ENCODE data around the gene RNF4.
"Not testable (repeated sequence)": the region's sequence is repeated elsewhere in the genome, so short reads cannot be mapped to it uniquely, and the experiment has no call there.

The RNF4 gene

DNA sequence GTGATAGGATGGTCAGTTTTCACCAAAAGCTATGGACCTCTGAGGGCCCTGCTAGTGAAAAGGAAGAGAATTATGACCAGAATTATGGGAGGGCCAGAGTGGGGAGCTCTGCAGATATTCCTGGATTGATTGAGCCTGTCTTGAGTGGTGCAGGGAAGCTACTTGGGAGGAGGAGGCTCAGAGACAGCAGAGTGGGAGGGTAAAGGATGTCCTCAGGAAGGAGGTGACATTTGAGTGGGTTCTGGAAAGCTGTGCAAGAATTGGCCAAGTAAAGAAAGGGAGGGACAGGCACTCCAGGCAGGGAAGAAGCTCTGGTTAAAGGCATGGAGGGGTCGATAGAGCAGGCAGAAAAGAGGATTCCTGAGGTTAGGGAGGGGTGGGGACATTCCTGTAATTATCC lies 24.1 kb downstream of the RNF4 start:
- DNase-seq = no peak

GRCh38 chr4:2494992-2495391 lies 26.1 kb downstream of the RNF4 start:
- no peak for DNase-seq

GRCh38 chr4:2497324-2497723 lies 28.4 kb downstream of the RNF4 start:
- DNase-seq = no peak

GRCh38 chr4:2497931-2498330 lies 29.0 kb downstream of the RNF4 start:
- DNase-seq = no peak

GRCh38 chr4:2500547-2500946 lies 31.6 kb downstream of the RNF4 start:
- no peak for DNase-seq

DNA sequence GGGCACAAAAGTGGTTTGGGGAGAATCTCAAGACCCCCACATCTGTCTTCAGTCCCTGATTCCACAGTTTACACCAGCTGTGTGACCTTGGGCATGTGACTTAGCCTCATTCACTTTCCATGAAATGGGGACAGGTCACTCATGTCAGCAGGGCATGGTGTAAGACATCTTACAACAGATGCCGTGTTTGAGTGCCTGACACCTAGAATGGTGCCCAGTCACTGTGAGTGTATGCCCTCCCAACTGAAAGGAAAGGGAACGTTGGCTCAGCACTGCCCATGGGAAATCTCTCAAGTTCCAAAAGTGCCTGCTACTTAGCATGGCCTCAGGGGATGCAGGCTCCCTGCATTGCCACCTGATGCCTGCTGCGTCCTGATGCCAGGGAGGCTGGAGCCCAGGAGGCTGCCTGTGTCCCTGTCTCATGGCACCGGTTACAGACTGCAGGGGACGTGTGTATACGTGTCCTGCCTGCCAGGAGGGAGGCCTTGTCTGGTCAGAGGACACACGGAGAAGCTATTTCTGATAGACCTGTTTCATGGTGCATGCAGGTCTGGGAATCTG lies 32.2 kb downstream of the RNF4 start:
- no peak for DNase-seq

DNA sequence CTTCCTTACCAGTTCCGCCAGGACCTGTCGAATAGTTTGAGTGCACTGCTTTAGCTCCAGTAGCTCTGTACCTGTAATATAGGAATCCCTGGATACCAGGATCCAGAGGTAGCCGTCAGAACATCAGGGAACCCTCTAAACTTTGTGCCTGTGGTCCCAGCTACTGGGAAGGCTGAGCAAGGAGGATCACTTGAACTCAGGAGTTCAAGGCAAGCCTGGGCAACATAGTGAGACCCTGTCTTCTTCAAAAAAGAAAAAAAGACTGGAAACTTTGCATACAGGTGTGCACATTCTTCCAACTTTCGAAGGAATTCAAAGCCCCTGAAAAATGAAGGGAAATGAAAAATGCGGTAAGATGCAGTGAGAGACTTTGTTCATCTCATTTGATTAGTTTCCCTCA lies 34.9 kb downstream of the RNF4 start:
- no peak for DNase-seq

DNA sequence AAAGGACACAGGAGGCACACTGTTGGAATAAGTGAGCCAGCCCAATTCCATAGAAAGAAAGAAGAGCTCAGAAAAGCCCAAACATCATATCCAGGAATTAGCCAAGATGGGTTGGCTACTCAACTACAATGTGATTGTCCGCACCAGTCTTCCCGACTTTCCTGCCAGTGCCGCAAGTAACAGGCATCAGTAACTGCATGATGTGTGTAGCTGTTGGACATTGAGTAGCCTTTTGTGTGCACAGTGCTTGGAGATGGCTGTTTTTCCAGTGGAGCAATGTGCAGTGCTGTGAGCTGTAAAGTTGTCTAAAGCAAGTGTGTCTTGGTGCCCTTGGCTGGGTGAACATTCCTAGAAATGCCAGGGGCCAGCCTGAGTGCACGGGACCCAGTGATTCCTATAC lies 38.4 kb downstream of the RNF4 start:
- DNase-seq = no peak

- DNase-seq = no peak
Measured at GRCh38 chr4:2507855-2508254, 38.9 kb downstream of the RNF4 start.

GRCh38 chr4:2510351-2511259 lies 41.7 kb downstream of the RNF4 start:
- DNase-seq = no peak

DNA sequence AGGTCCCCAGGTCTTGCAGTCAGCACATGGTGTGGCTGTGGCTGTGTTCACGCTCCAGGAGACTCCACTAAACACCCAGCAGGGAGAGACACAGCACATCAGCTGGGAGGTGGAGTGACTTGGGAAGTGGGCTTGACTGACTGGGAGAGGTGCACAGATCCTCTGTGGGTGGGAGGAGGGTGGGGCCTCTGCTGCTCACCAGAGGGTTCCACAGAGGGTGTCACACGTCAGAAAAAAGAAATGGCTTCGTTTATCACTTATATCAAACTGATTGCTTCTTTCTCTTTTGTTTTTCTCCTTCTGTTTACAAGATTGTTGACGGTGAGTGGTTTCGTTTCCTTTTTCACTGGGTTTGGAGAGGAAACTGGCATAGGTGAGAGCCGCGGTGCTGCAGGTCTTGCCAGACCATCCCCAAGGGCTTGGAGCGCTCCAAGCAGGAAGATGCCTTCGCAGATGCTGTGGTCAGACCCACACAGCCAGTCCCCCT lies 42.8 kb downstream of the RNF4 start:
- DNase-seq = no peak

GRCh38 chr4:2512396-2513135 lies 43.7 kb downstream of the RNF4 start:
- DNase-seq = no peak

DNA sequence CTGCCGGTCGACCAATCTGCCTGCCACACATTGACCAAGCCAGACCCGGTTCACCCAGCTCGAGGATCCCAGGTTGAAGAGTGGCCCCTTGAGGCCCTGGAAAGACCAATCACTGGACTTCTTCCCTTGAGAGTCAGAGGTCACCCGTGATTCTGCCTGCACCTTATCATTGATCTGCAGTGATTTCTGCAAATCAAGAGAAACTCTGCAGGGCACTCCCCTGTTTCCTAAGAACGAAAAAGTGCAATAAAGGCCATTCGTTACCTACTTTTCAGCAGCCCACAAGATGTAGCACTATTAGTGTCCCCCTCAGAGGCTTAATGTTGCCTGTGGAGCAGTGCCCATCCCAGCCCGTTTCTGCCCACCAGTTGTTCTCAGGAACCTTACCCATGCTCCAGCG lies 45.3 kb downstream of the RNF4 start:
- not testable (repeated sequence) for DNase-seq

DNA sequence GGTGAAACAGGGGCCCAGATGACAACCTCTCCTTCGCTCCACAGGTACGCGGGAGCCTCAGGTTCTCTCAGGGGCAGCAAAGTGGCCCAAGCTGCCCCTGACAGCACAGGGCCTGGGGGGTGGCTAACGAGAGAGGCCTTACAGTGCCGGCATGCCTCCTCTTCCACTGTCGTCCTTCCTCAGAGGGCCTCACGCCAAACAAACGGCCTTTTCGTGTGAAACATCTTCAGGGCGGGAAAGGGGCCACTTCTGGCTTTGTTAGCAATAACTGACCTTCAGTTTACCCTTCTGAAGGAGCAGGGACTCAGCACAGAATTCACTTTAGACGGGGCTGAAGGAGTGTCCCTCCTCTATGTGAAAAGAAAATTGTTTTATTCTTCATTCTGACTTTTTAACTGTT lies 46.0 kb downstream of the RNF4 start:
- DNase-seq = not testable (repeated sequence)

DNA sequence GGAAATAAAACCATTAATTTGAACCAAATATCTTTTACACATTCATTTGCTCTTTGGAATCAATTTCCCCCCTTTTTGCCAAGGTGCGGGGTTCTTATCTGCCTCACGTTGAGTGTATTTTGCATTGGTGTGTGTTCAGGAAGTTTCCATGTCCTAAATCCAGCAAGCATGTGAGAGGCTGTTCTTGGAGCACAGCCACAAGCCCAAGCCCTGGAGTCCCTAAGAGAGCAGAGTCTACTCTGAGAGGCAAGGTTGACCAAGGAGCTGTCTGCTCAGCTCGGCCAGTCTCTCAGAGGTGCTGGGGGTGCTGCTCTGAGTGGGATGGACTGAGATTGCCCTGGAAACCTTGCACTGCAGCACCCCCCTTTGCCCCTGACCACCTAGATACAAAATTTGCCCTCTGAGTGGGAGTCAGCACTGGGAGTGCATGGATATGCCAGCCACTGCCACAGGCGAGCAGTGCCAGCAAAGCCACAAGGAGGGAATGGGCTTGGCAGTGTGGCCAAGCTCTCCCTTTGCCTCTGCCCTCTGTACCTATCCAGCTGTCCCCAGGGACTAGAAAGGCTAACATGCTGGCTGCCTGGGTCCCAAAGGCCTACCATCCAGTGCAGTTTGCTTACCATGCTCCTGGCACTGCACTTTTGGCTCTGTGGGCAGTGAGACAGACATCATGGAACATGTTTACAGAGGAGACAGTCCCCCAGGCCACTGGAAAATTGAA lies 47.1 kb downstream of the RNF4 start:
- no peak for DNase-seq

DNA sequence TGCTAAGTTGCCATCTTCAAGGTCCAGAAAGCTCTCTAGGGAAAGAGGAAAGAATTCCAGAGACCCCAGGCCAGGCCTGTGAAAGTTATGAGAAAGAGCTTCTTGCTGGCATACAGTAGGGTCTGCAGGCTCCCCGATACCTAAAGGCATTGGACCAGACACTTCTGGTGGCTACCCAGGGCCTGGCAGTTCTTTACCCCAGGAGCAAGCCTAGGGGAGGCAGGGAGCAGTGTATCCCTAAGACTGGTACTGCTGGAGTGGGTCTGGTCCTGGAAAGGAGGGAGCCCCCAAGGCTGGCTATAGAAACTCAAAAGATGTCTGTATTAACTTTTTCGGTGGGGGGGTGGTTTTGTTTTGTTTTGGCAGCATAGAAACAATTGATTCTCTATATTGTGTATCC lies 47.7 kb downstream of the RNF4 start:
- no peak for DNase-seq

DNA sequence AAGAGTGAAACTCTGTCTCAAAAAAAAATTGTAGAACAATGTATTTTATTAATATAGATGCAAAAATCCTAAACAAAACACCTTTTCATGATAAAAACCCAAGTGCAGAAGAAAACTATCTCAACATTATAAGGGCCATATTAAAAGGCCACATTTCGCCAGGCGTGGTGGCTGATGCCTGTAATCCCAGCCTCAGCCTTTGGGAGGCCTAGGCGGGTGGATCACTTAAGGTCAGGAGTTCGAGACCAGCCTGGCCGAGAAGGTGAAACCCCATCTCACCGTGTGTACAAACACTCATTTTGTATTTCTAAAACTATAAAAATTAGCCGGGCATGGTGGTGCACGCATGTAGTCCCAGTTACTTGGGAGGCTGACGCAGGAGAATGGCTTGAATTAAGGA lies 57.7 kb downstream of the RNF4 start:
- no peak for DNase-seq

DNA sequence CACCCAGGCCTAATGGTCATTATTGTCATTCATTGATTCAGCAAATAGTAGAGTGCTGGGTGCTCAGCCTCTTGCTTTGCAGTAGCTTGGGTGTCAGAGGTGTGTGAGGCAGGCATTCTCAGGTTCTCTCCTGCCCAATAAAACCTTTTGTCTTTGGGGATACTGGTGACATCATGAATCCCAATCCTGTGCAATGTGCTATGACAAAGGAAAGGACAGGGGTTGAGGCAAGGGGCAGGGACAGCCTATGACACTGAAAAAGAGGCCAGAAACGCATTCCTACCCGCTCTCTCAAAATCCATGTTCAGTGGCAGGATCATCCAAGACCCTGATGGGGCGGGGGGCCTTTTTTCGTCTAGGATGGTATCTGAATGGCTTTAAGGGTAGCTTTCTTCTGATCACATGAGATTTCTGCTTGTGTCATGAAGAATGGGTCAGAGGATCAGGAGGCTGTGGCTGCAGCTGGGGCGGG lies 66.0 kb downstream of the RNF4 start:
- no peak for DNase-seq

DNA sequence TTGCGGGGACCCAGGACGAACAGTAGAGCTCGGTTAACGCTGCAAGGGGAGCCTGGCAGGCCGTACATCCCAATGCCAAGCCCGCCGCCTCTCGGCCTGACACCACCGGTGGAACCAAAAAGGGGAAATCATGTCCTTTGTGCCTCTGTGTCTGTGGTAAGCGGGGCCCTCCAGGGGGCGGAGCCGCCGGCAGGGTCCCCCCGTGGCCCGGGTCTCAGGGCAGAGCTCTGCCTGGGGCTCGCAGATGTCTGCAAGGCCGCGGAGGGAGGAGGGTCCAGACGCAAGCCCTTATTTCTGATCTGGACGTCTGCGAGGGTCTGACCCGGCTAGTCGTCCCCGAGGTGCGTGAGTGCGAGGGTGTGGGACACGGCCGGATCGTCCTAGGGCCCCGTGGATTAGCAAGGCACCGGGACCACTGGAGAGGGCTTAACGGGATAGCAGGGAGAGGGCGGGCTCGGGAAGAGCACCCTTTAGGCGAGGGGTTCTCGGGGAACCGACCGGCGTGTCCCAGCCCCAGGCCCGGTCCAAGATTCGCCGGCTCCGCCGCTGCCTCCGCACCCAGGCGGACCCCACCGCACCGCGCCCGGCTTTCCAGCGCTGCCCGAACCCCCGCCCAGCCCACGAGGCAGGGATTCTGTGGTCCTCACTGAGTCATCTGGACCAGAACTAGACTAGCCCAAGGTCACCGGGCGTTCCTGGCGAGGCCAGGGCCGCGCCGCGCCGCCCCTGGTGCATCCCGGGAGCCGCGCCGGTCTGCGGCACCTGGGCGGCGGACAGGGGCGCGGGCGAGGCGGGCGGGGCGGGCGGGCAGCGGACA lies 66.7 kb downstream of the RNF4 start:
- no peak for DNase-seq

DNA sequence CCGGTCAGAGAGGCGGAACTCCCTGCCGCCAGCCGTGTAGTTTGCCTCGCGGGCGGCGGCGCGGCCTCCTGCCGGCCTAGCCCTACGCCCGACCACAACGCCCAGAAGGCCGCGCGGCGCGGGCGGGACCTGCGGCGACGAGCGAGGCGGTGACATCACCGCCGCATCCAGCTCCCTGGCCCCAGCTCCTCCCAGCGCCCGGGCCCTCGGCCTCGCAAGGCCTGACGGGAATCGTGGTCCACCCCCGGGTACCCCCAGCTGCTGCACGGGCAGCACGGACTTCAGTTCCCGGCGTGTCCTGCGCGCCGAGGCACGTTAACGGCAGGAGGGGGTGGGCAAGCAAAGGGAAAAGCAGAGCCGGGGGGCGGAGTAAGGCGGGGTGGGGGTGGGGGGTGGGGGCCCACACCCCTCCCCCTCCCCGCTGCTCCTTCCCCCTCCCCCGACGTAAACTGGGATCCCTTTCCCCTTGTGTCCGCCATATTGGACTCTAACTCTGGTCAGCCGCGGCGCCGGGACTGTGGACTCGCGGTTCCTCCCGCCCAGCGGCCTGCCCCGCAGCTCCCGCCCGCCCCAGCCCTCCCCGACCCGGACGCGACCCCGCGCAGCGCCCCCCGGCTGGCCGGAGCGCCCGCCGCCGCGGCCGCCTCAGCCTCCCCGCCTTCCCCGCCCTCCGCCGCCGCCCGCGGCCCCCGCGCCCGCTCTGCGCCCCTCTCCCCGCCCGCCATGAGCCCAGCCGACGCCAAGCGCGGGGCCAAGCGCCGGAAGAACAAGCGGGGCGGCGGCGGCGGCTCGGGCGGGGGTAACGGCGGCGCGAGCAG lies 67.5 kb downstream of the RNF4 start, which contains the start of gene FAM193A:
TSS of gene FAM193A (plus strand) at position 455 of the 818 bp plus-strand sequence. CDS start at position 724, 269 bp downstream.
- DNase-seq = peak; percentile 92
